ENCODE results near the gene CA9. TPM values are rescaled to one million over a fixed set of nuclear protein-coding genes. Genes with fewer than 3 reads are reported as not detected.

Gene CA9
- total RNA-seq, 4 donors from 2014 or later = not detected

DNA sequence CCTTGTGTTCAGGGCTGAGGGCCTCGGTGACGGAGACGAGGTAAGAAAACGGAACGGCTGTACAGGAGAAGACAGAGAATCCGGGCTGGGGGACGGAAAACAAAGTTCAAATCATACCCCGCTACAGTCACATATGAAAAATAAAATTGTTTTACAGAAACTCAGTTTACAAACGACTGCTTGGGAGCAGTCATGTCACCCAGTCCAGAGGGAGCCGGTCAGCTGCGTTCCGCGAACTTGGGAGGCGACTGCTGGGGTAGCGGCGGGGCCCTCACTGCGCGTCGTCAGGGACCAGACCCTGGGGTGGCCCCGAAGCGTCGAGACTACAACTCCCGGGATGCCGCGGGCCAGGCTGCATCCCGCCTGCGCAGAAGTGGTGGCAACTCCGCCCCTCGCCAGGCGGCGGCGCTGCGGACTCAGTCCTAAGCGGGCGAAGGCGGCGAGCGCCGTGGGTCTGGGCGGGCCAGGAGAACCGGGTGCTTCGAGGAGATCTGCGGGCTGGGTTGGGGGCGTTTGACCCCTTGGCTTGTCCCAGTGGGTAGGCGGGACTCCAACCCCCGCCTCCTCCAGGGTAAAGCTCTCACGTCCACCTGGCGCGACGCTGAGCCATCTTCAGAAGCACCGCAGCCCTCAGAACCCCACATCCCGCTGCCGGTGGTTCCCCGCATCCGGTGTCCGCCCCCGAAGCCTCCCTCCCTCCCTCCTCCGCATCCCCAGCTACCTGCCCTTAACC lies 27.0 kb upstream of the CA9 start:
- TF ChIP-seq POLR2A (IDR thresholded peaks at IDR 0.05) (peak; percentile 90), EP300 (IDR thresholded peaks at IDR 0.05; ENCODE audit: low read depth) (no peak), CTCF (IDR thresholded peaks at IDR 0.05) (peak; percentile 88 to 98 (median 96)), POLR2AphosphoS5 (IDR thresholded peaks at IDR 0.05) (peak; percentile 90 to 97 (median 96))
- Histone ChIP-seq H3K27me3 (no peaks in the 10 kb centered on the region), H3K27ac (peak overlapping the region; percentile 81 to 97 (median 92)), H3K9me3 (no peaks in the 10 kb centered on the region), H3K4me1 (peaks cover 4 to 26% (median 15%) of the 10 kb centered on the region in 4 donors), H3K4me3 (peak overlapping the region; percentile 50 to 68 (median 56)), H3K36me3 (no peaks in the 10 kb centered on the region)
- WGBS, 2 donors (ENCODE audit: low coverage in 1 of 2) = 0% methylated on average over 8 to 40 of the region's 58 CpGs
- intact Hi-C loops (cut with DNase I; ENCODE audit: low total_unique reads) (no loop called here), in situ Hi-C loops (cut with MboI; ENCODE audit: low pct_ligation_motif_present in 1 of 4, low pct_unique_long_range_greater_than_20kb in 1 of 4, low sequenced_read_pairs in 3 of 4) (no loop called here)
- peak; percentile 96 for DNase-seq

DNA sequence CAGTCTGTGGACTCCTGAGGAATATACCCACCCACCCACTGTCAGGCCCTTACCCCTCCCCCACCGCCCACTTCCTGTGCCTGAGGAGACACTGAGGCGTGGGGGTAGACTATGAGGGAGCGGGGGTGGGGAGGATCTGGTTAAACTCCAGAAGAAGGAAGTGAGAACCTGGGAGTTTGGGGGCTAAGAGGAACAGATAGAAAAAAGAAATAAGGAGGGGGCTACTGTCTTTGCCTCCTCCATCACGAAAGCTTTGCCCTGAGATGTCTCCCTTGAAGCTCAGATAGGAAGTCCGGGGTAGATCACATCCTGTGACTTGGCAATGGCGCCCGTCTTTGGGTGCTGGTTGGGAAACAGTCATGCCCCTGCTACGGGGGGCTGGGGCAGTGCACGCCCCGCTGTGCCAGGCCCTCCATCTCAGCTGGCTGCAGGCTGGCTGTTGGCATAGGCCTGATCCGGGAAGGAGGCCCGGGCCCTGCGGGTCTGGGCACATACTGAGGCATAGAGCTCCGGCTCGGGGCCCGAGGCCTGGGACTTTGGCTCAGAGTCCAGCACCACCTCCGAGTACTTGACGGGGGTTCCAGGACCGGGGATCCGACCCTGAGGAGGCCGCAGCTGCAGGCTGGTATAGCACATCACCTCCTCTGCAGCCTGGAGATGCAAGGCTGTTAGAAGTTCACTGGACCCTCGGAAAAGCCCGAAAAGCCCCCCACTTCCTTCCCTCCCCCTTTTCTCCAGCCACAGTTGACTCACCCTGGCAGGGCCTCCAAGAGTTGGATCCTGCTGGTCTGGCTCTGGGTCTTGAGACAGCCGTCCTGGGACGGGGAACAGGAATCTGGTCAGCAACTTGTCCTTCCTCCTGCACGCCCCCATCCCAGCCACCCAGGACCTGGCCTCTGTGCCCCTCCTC lies 24.0 kb upstream of the CA9 start:
- in situ Hi-C loops (cut with MboI; ENCODE audit: low pct_ligation_motif_present in 1 of 4, low pct_unique_long_range_greater_than_20kb in 1 of 4, low sequenced_read_pairs in 3 of 4) = loop anchor here in 1 of 4 donors (10.0 kb wide), 1 partner anchor 95 kb away; the partner anchor contains the start of genes GBA2 and RGP1
- TF ChIP-seq POLR2AphosphoS5 (IDR thresholded peaks at IDR 0.05) = no peak
- no peak for TF ChIP-seq CTCF (IDR thresholded peaks at IDR 0.05)
- Histone ChIP-seq H3K36me3 (no peaks in the 10 kb centered on the region), H3K27ac (peak overlapping the region; percentile 55 to 86 (median 74)), H3K9me3 (no peaks in the 10 kb centered on the region), H3K27me3 (no peaks in the 10 kb centered on the region), H3K4me3 (peak overlapping the region in 1 of 4 donors; percentile 35), H3K4me1 (peaks cover 4 to 42% (median 26%) of the 10 kb centered on the region in 4 donors)
- 39 to 68% methylated on average over 3 to 26 of the region's 26 CpGs for WGBS, 2 donors (ENCODE audit: low coverage in 1 of 2)
- intact Hi-C loops (cut with DNase I; ENCODE audit: low total_unique reads) = no loop called here
- no peak for DNase-seq

DNA sequence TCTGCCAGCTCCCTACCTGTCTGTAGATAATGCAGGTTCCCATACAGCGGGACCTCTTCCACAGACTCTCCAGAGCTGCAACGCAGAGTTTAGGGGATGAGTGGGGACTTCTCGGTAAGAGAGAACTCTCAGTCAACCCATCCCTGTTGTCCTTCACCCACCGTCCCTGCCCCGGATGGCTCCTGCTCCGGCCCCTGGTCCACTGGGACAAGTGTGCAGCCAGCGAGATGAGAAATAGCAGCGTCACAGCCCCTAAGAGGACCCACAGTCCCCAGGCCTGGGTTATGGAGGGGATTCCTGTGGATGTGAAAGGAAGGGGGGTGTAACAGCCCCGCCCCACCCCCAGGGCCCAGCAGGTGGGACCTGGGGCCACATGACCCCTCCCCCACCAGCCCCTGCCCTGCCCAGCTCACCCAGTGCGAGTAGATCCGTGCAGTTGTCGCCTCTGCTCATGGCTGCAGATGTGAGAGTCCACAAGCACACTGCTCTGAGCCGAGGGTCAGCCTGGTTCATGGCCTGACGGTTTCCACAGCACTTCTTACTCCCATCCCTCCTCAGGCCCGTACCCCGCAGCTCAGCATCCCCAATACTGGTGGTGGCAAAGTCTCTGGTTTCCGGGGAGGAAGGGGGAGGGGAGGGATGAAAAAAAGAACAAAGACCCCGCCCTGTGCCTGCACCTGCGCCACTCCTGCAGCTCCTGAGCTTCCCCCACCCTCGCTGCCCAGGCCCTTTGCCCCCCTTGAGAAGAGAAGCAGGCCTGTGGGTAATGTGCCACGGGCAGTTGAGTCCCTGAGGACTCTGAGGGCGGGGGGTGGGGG lies 23.2 kb upstream of the CA9 start, which contains the start of gene SIT1:
TSS of gene SIT1 (minus strand) at position 591 of the 818 bp plus-strand sequence. CDS start at position 513, 78 bp downstream.
- Histone ChIP-seq H3K4me1 (peaks cover 4 to 42% (median 26%) of the 10 kb centered on the region in 4 donors), H3K27ac (peak within 1 kb of the TSS; percentile 81 to 86 (median 83)), H3K4me3 (peak within 1 kb of the TSS in 1 of 4 donors; percentile 35), H3K36me3 (no peaks in the 10 kb centered on the region), H3K27me3 (no peaks in the 10 kb centered on the region), H3K9me3 (no peaks in the 10 kb centered on the region)
- TF ChIP-seq EP300 (IDR thresholded peaks at IDR 0.05; ENCODE audit: low read depth) (no peak), POLR2A (IDR thresholded peaks at IDR 0.05) (no peak), CTCF (IDR thresholded peaks at IDR 0.05) (no peak), POLR2AphosphoS5 (IDR thresholded peaks at IDR 0.05) (no peak)
- WGBS, 2 donors (ENCODE audit: low coverage in 1 of 2) = 66% methylated on average over 18 of the region's 22 CpGs; no CpG with 5 or more reads in 1 of the 2 donors
- no peak for DNase-seq
- intact Hi-C loops (cut with DNase I; ENCODE audit: low total_unique reads) (no loop called here), in situ Hi-C loops (cut with MboI; ENCODE audit: low pct_ligation_motif_present in 1 of 4, low pct_unique_long_range_greater_than_20kb in 1 of 4, low sequenced_read_pairs in 3 of 4) (loop anchor here in 1 of 4 donors (10.0 kb wide), 1 partner anchor 94 kb away; the partner anchor contains the start of genes GBA2 and RGP1)

Measured in transverse colon (tissue), 4 donors.